ENCODE data around the gene ZBTB7C.

ZBTB7C gene

GRCh38 chr18:48319801-48320638 lies 89.2 kb downstream of the ZBTB7C start:
- Mint-ChIP-seq H3K36me3 (no peaks in the 10 kb centered on the region), H3K27me3 (peaks cover 3% of the 10 kb centered on the region), H3K4me1 (ENCODE audit: low read depth) (no peaks in the 10 kb centered on the region), H3K27ac (no peak overlapping the region), H3K4me3 (no peak overlapping the region), H3K9me3 (ENCODE audit: low read depth) (no peaks in the 10 kb centered on the region)

GRCh38 chr18:48318436-48318835 lies 90.7 kb downstream of the ZBTB7C start:
- Mint-ChIP-seq H3K9me3 (ENCODE audit: low read depth) (no peaks in the 10 kb centered on the region), H3K4me1 (ENCODE audit: low read depth) (no peaks in the 10 kb centered on the region), H3K27me3 (no peaks in the 10 kb centered on the region), H3K27ac (no peak overlapping the region), H3K36me3 (no peaks in the 10 kb centered on the region), H3K4me3 (no peak overlapping the region)

- no peaks in the 10 kb centered on the region for H3K9me3 Mint-ChIP-seq (ENCODE audit: low read depth)
- no peaks in the 10 kb centered on the region for H3K27me3 Mint-ChIP-seq
- no peaks in the 10 kb centered on the region for H3K36me3 Mint-ChIP-seq
- no peak overlapping the region for H3K27ac Mint-ChIP-seq
- no peaks in the 10 kb centered on the region for H3K4me1 Mint-ChIP-seq (ENCODE audit: low read depth)
- no peak overlapping the region for H3K4me3 Mint-ChIP-seq
Observed at GRCh38 chr18:48317781-48318381, 91.3 kb downstream of the ZBTB7C start.

GRCh38 chr18:48316177-48316576 lies 93.0 kb downstream of the ZBTB7C start:
- H3K4me1 Mint-ChIP-seq (ENCODE audit: low read depth) = no peaks in the 10 kb centered on the region
- H3K4me3 Mint-ChIP-seq = no peak overlapping the region
- H3K27me3 Mint-ChIP-seq = no peaks in the 10 kb centered on the region
- no peaks in the 10 kb centered on the region for H3K9me3 Mint-ChIP-seq (ENCODE audit: low read depth)
- H3K36me3 Mint-ChIP-seq = no peaks in the 10 kb centered on the region
- no peak overlapping the region for H3K27ac Mint-ChIP-seq

GRCh38 chr18:48314690-48315089 lies 94.5 kb downstream of the ZBTB7C start:
- Mint-ChIP-seq H3K36me3 (no peaks in the 10 kb centered on the region), H3K4me1 (ENCODE audit: low read depth) (no peaks in the 10 kb centered on the region), H3K4me3 (no peak overlapping the region), H3K9me3 (ENCODE audit: low read depth) (no peaks in the 10 kb centered on the region), H3K27ac (no peak overlapping the region), H3K27me3 (no peaks in the 10 kb centered on the region)

- Mint-ChIP-seq H3K4me1 (ENCODE audit: low read depth) (no peaks in the 10 kb centered on the region), H3K36me3 (no peaks in the 10 kb centered on the region), H3K27me3 (no peaks in the 10 kb centered on the region), H3K27ac (no peak overlapping the region), H3K9me3 (ENCODE audit: low read depth) (no peaks in the 10 kb centered on the region), H3K4me3 (no peak overlapping the region)
Observed at GRCh38 chr18:48313792-48314191, 95.4 kb downstream of the ZBTB7C start.

- Mint-ChIP-seq H3K36me3 (no peaks in the 10 kb centered on the region), H3K4me3 (no peak overlapping the region), H3K27ac (no peak overlapping the region), H3K27me3 (no peaks in the 10 kb centered on the region), H3K9me3 (ENCODE audit: low read depth) (no peaks in the 10 kb centered on the region), H3K4me1 (ENCODE audit: low read depth) (no peaks in the 10 kb centered on the region)
Observed at GRCh38 chr18:48312066-48312465, 97.1 kb downstream of the ZBTB7C start.

- H3K27me3 Mint-ChIP-seq = no peaks in the 10 kb centered on the region
- no peak overlapping the region for H3K4me3 Mint-ChIP-seq
- H3K9me3 Mint-ChIP-seq (ENCODE audit: low read depth) = no peaks in the 10 kb centered on the region
- no peaks in the 10 kb centered on the region for H3K36me3 Mint-ChIP-seq
- no peaks in the 10 kb centered on the region for H3K4me1 Mint-ChIP-seq (ENCODE audit: low read depth)
- no peak overlapping the region for H3K27ac Mint-ChIP-seq
Observed at GRCh38 chr18:48310999-48311398, 98.2 kb downstream of the ZBTB7C start.

GRCh38 chr18:48310353-48310752 lies 98.8 kb downstream of the ZBTB7C start:
- no peaks in the 10 kb centered on the region for H3K9me3 Mint-ChIP-seq (ENCODE audit: low read depth)
- no peak overlapping the region for H3K4me3 Mint-ChIP-seq
- no peaks in the 10 kb centered on the region for H3K27me3 Mint-ChIP-seq
- no peak overlapping the region for H3K27ac Mint-ChIP-seq
- H3K4me1 Mint-ChIP-seq (ENCODE audit: low read depth) = no peaks in the 10 kb centered on the region
- H3K36me3 Mint-ChIP-seq = no peaks in the 10 kb centered on the region

- no peaks in the 10 kb centered on the region for H3K9me3 Mint-ChIP-seq (ENCODE audit: low read depth)
- no peak overlapping the region for H3K4me3 Mint-ChIP-seq
- H3K27me3 Mint-ChIP-seq = no peaks in the 10 kb centered on the region
- H3K4me1 Mint-ChIP-seq (ENCODE audit: low read depth) = no peaks in the 10 kb centered on the region
- H3K27ac Mint-ChIP-seq = no peak overlapping the region
- no peaks in the 10 kb centered on the region for H3K36me3 Mint-ChIP-seq
Observed at GRCh38 chr18:48308755-48309575, 100.2 kb downstream of the ZBTB7C start.

GRCh38 chr18:48308027-48308635 lies 101.1 kb downstream of the ZBTB7C start:
- Mint-ChIP-seq H3K36me3 (no peaks in the 10 kb centered on the region), H3K27ac (no peak overlapping the region), H3K9me3 (ENCODE audit: low read depth) (no peaks in the 10 kb centered on the region), H3K4me1 (ENCODE audit: low read depth) (no peaks in the 10 kb centered on the region), H3K27me3 (no peaks in the 10 kb centered on the region), H3K4me3 (no peak overlapping the region)

GRCh38 chr18:48306838-48307237 lies 102.3 kb downstream of the ZBTB7C start:
- Mint-ChIP-seq H3K27me3 (no peaks in the 10 kb centered on the region), H3K27ac (no peak overlapping the region), H3K4me1 (ENCODE audit: low read depth) (no peaks in the 10 kb centered on the region), H3K4me3 (no peak overlapping the region), H3K9me3 (ENCODE audit: low read depth) (no peaks in the 10 kb centered on the region), H3K36me3 (no peaks in the 10 kb centered on the region)

GRCh38 chr18:48304906-48305693 lies 104.1 kb downstream of the ZBTB7C start:
- H3K27me3 Mint-ChIP-seq = no peaks in the 10 kb centered on the region
- H3K36me3 Mint-ChIP-seq = no peaks in the 10 kb centered on the region
- no peaks in the 10 kb centered on the region for H3K9me3 Mint-ChIP-seq (ENCODE audit: low read depth)
- H3K27ac Mint-ChIP-seq = no peak overlapping the region
- H3K4me1 Mint-ChIP-seq (ENCODE audit: low read depth) = peaks cover 4% of the 10 kb centered on the region
- no peak overlapping the region for H3K4me3 Mint-ChIP-seq

- H3K27ac Mint-ChIP-seq = no peak overlapping the region
- no peaks in the 10 kb centered on the region for H3K36me3 Mint-ChIP-seq
- peaks cover 4% of the 10 kb centered on the region for H3K4me1 Mint-ChIP-seq (ENCODE audit: low read depth)
- H3K4me3 Mint-ChIP-seq = no peak overlapping the region
- H3K27me3 Mint-ChIP-seq = no peaks in the 10 kb centered on the region
- no peaks in the 10 kb centered on the region for H3K9me3 Mint-ChIP-seq (ENCODE audit: low read depth)
Observed at GRCh38 chr18:48303883-48304282, 105.3 kb downstream of the ZBTB7C start.

All from activated naive CD8-positive, alpha-beta T cell (primary cell).